HepG2 (cell line): ENCODE measurements around the gene SIAE. TPM values are rescaled to one million over a fixed set of nuclear protein-coding genes. Genes with fewer than 3 reads are reported as not detected.

Source experiments
- ATAC-seq: fragments of 200-7000 bp; cut with Tn5 transposase; 3 replicates; pipeline ENCODE4 v1.9.1; 2020; ENCODE audit warnings: mild to moderate bottlenecking, moderate library complexity
- BruUV-seq: library from RNA; stranded (reverse); fragments of 400-500 nt; replicated peaks from 2 replicates; lab custom pipeline; 2021; lab: Mats Ljungman, UMichigan
- CTCF ChIA-PET: fragments of 300-600 bp; formaldehyde crosslinking; extraction: SDS; loops from one replicate; lab custom pipeline; 2021; ENCODE audit warnings: low total read pairs, inconsistent platforms, low intra/inter-chr PET ratio; lab: Yijun Ruan, JAX
- POLR2A ChIA-PET: fragments of 350-600 bp; sonication (Branson Sonifier 250); formaldehyde crosslinking; loops from one replicate; lab custom pipeline; 2020; ENCODE audit warnings: antibody characterized with exemption, inconsistent platforms; lab: Yijun Ruan, JAX
- DNase-seq: peaks from one replicate; pipeline ENCODE4 v3.0.0-alpha.2; 2015; ENCODE audit warnings: low spot score
- FAIRE-seq: peaks from 3 replicates; lab custom pipeline; 2011; peaks lifted over from hg19 to GRCh38; lab: Jason Lieb, UNC
- H2AFZ ChIP-seq: one replicate; pipeline ENCODE4 v1.6.1; 2011; ENCODE audit warnings: low read length, inconsistent platforms
- H3K27ac ChIP-seq: fragments of 300-600 bp; 3 replicates; pipeline ENCODE4 v1.8.0; 2011; ENCODE audit warnings: mixed run types, mild to moderate bottlenecking, mixed read lengths, low read length, inconsistent platforms; ENCODE audit not compliant: insufficient read depth; ENCODE audit errors: extremely low read length
- H3K27me3 ChIP-seq, 2 experiments: fragments of 200-600 bp in 1 of 2; 2 replicates in 1 of 2; 3 replicates in 1 of 2; pipeline versions ENCODE4 v1.6.0 to v1.8.0; 2011; ENCODE audit warnings: low read length in 2 of 2, mild to moderate bottlenecking in 2 of 2, moderate library complexity in 2 of 2, inconsistent platforms in 1 of 2; ENCODE audit not compliant: insufficient read depth in 2 of 2, control insufficient read depth in 1 of 2
- H3K36me3 ChIP-seq, 2 experiments: fragments of 200-600 bp in 1 of 2; replicated peaks in 1 of 2; 2 replicates in 1 of 2; 3 replicates in 1 of 2; pipeline versions ENCODE4 v1.5.1 to v1.8.0; 2011; ENCODE audit warnings: low read length in 2 of 2, inconsistent platforms in 1 of 2; ENCODE audit not compliant: insufficient read depth in 2 of 2, control insufficient read depth in 1 of 2
- H3K4me1 ChIP-seq: 2 replicates; pipeline ENCODE4 v1.5.1; 2012; ENCODE audit warnings: low read length, inconsistent platforms; ENCODE audit not compliant: insufficient read depth
- H3K4me2 ChIP-seq: 2 replicates; pipeline ENCODE4 v1.6.0; 2011; ENCODE audit warnings: low read depth, low read length, inconsistent platforms
- H3K4me3 ChIP-seq, 3 experiments: fragments of 200-600 bp in 1 of 3; sonication (generic), shearing (Covaris generic) in 1 of 3; replicated peaks in 1 of 3; 2 replicates each; pipeline ENCODE4 v1.5.1; 2011 to 2016; ENCODE audit warnings: low read length in 3 of 3, inconsistent platforms in 2 of 3, low read depth in 2 of 3, mild to moderate bottlenecking in 2 of 3, control low read depth in 1 of 3, mixed read lengths in 1 of 3; ENCODE audit not compliant: insufficient read depth in 1 of 3
- H3K79me2 ChIP-seq: one replicate; pipeline ENCODE4 v1.6.1; 2011; ENCODE audit warnings: low read length, inconsistent platforms; ENCODE audit not compliant: insufficient read depth
- H3K9ac ChIP-seq: 2 replicates; pipeline ENCODE4 v1.6.0; 2011; ENCODE audit warnings: mild to moderate bottlenecking, low read depth, low read length, inconsistent platforms; ENCODE audit not compliant: insufficient read depth
- H3K9me3 ChIP-seq: 2 replicates; pipeline ENCODE4 v1.5.1; 2012; ENCODE audit warnings: mild to moderate bottlenecking, low read length
- H4K20me1 ChIP-seq: 2 replicates; pipeline ENCODE4 v1.6.0; 2011; ENCODE audit warnings: inconsistent platforms, mild to moderate bottlenecking, low read length, moderate library complexity; ENCODE audit not compliant: insufficient read depth
- CEBPB ChIP-seq: IDR thresholded peaks from 2 replicates; pipeline ENCODE4 v1.6.1; 2011; ENCODE audit warnings: low read depth, low read length, improper control_type of control experiment, borderline replicate concordance
- FOXO1 ChIP-seq: sonication (generic); formaldehyde crosslinking; IDR thresholded peaks from 2 replicates; pipeline ENCODE4 v1.4.0; 2020; ENCODE audit warnings: missing genetic modification reagents
- HDAC1 ChIP-seq: sonication (generic); formaldehyde crosslinking; IDR thresholded peaks from 2 replicates; pipeline ENCODE4 v1.5.1; 2020; ENCODE audit warnings: mild to moderate bottlenecking, missing genetic modification reagents
- MEF2D ChIP-seq: sonication (generic); formaldehyde crosslinking; IDR thresholded peaks from 2 replicates; pipeline ENCODE4 v1.5.1; 2020; ENCODE audit warnings: mild to moderate bottlenecking, missing genetic modification reagents
- NR2F6 ChIP-seq, 2 experiments: IDR thresholded peaks; 2 replicates each; pipeline ENCODE4 v1.6.1; 2016; ENCODE audit warnings: antibody characterized with exemption in 1 of 2, mild to moderate bottlenecking in 1 of 2
- PAXIP1 ChIP-seq: sonication (generic); formaldehyde crosslinking; conservative IDR thresholded peaks from 2 replicates; pipeline ENCODE4 v1.4.0; 2020; ENCODE audit warnings: mild to moderate bottlenecking, missing genetic modification reagents, moderate library complexity
- RARG ChIP-seq: sonication (generic); formaldehyde crosslinking; IDR thresholded peaks from 2 replicates; pipeline ENCODE4 v1.4.0; 2020; ENCODE audit warnings: low read depth, mild to moderate bottlenecking, missing genetic modification reagents
- RBAK ChIP-seq: sonication (generic); formaldehyde crosslinking; IDR thresholded peaks from 2 replicates; pipeline ENCODE4 v1.5.1; 2020; ENCODE audit warnings: mild to moderate bottlenecking, missing genetic modification reagents
- RFXAP ChIP-seq: sonication (generic); formaldehyde crosslinking; IDR thresholded peaks from 2 replicates; pipeline ENCODE4 v1.4.0; 2020; ENCODE audit warnings: missing genetic modification reagents, borderline replicate concordance
- SOX13 ChIP-seq, 3 experiments: fragments of 450-650 bp in 1 of 3; sonication (generic) in 1 of 3; formaldehyde crosslinking in 1 of 3; IDR thresholded peaks in 2 of 3; conservative IDR thresholded peaks in 1 of 3; 2 replicates each; pipeline versions ENCODE4 v1.5.0 to v1.6.1; 2016 to 2020; ENCODE audit warnings: antibody characterized with exemption in 1 of 3, mild to moderate bottlenecking in 1 of 3, missing compliant biosample characterization in 1 of 3, missing genetic modification reagents in 1 of 3, moderate library complexity in 1 of 3
- TBX3 ChIP-seq: fragments of 450-650 bp; IDR thresholded peaks from 2 replicates; pipeline ENCODE4 v1.6.1; 2017; ENCODE audit warnings: antibody characterized with exemption, mild to moderate bottlenecking, inconsistent platforms, borderline replicate concordance
- ZBTB14 ChIP-seq: sonication (generic); formaldehyde crosslinking; IDR thresholded peaks from 2 replicates; pipeline ENCODE4 v1.4.0; 2020; ENCODE audit warnings: missing genetic modification reagents
- ZNF121 ChIP-seq: sonication (generic); formaldehyde crosslinking; IDR thresholded peaks from 2 replicates; pipeline ENCODE4 v1.5.0; 2020; ENCODE audit warnings: mild to moderate bottlenecking, missing genetic modification reagents
- ZNF572 ChIP-seq: sonication (generic); formaldehyde crosslinking; IDR thresholded peaks from 2 replicates; pipeline ENCODE4 v1.5.1; 2020; ENCODE audit warnings: mild to moderate bottlenecking, missing genetic modification reagents
- ZNF816 ChIP-seq: sonication (generic); formaldehyde crosslinking; IDR thresholded peaks from 2 replicates; pipeline ENCODE4 v1.8.0; 2022; ENCODE audit warnings: missing genetic modification reagents, mild to moderate bottlenecking, borderline replicate concordance
- ZNF841 ChIP-seq: sonication (generic); formaldehyde crosslinking; IDR thresholded peaks from 2 replicates; pipeline ENCODE4 v1.8.1; 2023; ENCODE audit warnings: missing genetic modification reagents, borderline replicate concordance
- WGBS: methylation state at CpG from one replicate; pipeline ENCODE4 v1.1.6; 2017; ENCODE audit warnings: low lambda C conversion rate; 5-methylcytosine and 5-hydroxymethylcytosine counted together
- in situ Hi-C: cut with HindIII; loops from 2 replicates; pipeline ENCODE4 v1.10.0; 2017; ENCODE audit warnings: low pct_unique_long_range_greater_than_20kb; ENCODE audit not compliant: extremely low pct_ligation_motif_present
- intact Hi-C: fragments of 100-400 bp; cut with micrococcal nuclease; formaldehyde crosslinking; loops from one replicate; pipeline ENCODE4 v1.10.0; 2022; ENCODE audit not compliant: unreplicated experiment
- polyA plus RNA-seq, 8 experiments: library from polyadenylated mRNA; depleted of rRNA in 3 of 8; stranded (reverse) in 7 of 8; unstranded in 1 of 8; fragments of >200 nt; fragmentation: Illumina TruSeq in 4 of 8; extraction: Trizol in 4 of 8; gene quantifications; 2 replicates each; pipeline versions ENCODE4 v1.2.1 to v1.2.3, GENCODE V29; 2011 to 2016; ENCODE audit warnings: low read depth in 4 of 8, missing spikeins in 1 of 8, mixed read lengths in 1 of 8; ENCODE audit not compliant: insufficient read depth in 1 of 8
- total RNA-seq, 5 experiments: library from RNA; depleted of rRNA; stranded (reverse); fragments of >200 nt; fragmentation: Illumina TruSeq; extraction: Trizol; gene quantifications; 2 replicates each; pipeline ENCODE4 v1.2.3, GENCODE V29; 2016; ENCODE audit warnings: low read depth in 1 of 5

SIAE gene
- total and polyA plus RNA-seq, 2 of the 13 experiments (the other 11 are each of a cell fraction or from before 2014, with no cell fraction given): 7.0 to 22.4 TPM

GRCh38 chr11:124676386-124676785, 2.8 kb upstream of the SIAE start:
- in situ Hi-C loops (loop anchor here (10.0 kb wide), 1 partner anchor 188 kb away; the partner anchor contains the start of gene ROBO3), intact Hi-C loops (no loop called here)
- BruUV-seq: no TSS peak
- Histone ChIP-seq H4K20me1 (no peaks in the 10 kb centered on the region), H3K4me1 (peaks cover 19% of the 10 kb centered on the region), H3K4me3 (no peak overlapping the region), H3K9me3 (no peaks in the 10 kb centered on the region), H3K9ac (no peak overlapping the region), H3K4me2 (no peak overlapping the region), H3K36me3 (no peaks in the 10 kb centered on the region), H3K27me3 (no peaks in the 10 kb centered on the region; a peak in 1 of 5 replicates), H3K79me2 (no peaks in the 10 kb centered on the region), H2AFZ (no peak overlapping the region), H3K27ac (no peak overlapping the region)
- WGBS: 55% methylated on average over 2 of the region's 2 CpGs
- DNase-seq: no peak
- no peak for FAIRE-seq
- ChIA-PET CTCF (no interaction called here), POLR2A (no interaction called here)
- TF ChIP-seq ZNF816 (CRISPR knock-in tag): no peak
- no peak for TF ChIP-seq ZNF841 (CRISPR knock-in tag)
- TF ChIP-seq HDAC1 (CRISPR knock-in tag): no peak
- no peak for TF ChIP-seq RARG (CRISPR knock-in tag)
- no peak for TF ChIP-seq CEBPB
- no peak for TF ChIP-seq SOX13 (IDR thresholded peaks at IDR 0.05)
- TF ChIP-seq SOX13 (CRISPR knock-in tag; conservative IDR thresholded peaks at IDR 0.05 in 1 of 2, IDR thresholded peaks at IDR 0.05 in 1 of 2): no peak
- no peak for TF ChIP-seq NR2F6 (IDR thresholded peaks at IDR 0.05)
- no peak for TF ChIP-seq NR2F6 (CRISPR knock-in tag; IDR thresholded peaks at IDR 0.05)
- TF ChIP-seq ZBTB14 (CRISPR knock-in tag): no peak
- no peak for TF ChIP-seq MEF2D (CRISPR knock-in tag)
- no peak for TF ChIP-seq RBAK (CRISPR knock-in tag)
- no peak for TF ChIP-seq ZNF121 (CRISPR knock-in tag)
- no peak for TF ChIP-seq TBX3
- TF ChIP-seq PAXIP1 (CRISPR knock-in tag): no peak
- TF ChIP-seq FOXO1: no peak
- TF ChIP-seq RFXAP: no peak
- no peak for TF ChIP-seq ZNF572
- no peak for ATAC-seq
